NT2/D1 (cell line): ENCODE data around the gene CDKN2AIPNL.

Experiments used
- DNase-seq: peaks from one replicate; pipeline ENCODE4 v3.0.0-alpha.2; 2011; ENCODE audit warnings: low read depth, low spot score
- H3K27me3 ChIP-seq: 2 replicates; pipeline ENCODE4 v1.6.0; 2011; ENCODE audit warnings: mild to moderate bottlenecking; ENCODE audit not compliant: insufficient read length, insufficient read depth
- H3K36me3 ChIP-seq: 2 replicates; pipeline ENCODE4 v1.6.1; 2011; ENCODE audit warnings: mild to moderate bottlenecking, low read length, mixed read lengths; ENCODE audit not compliant: insufficient read depth, insufficient read length
- H3K4me1 ChIP-seq: 2 replicates; pipeline ENCODE4 v1.5.1; 2011; ENCODE audit not compliant: insufficient read depth, insufficient read length
- H3K4me3 ChIP-seq: 2 replicates; pipeline ENCODE4 v1.5.1; 2011; ENCODE audit warnings: low read depth; ENCODE audit not compliant: insufficient read length
- H3K9ac ChIP-seq: 2 replicates; pipeline ENCODE4 v1.6.0; 2011; ENCODE audit warnings: low read depth; ENCODE audit not compliant: insufficient read length
- H3K9me3 ChIP-seq: 2 replicates; pipeline ENCODE4 v1.5.1; 2011; ENCODE audit warnings: mild to moderate bottlenecking, low read length; ENCODE audit not compliant: insufficient read depth
- SUZ12 ChIP-seq: IDR thresholded peaks from 2 replicates; pipeline ENCODE4 v1.6.1; 2011; ENCODE audit not compliant: insufficient read length, insufficient read depth; ENCODE audit errors: extremely low read depth
- YY1 ChIP-seq: IDR thresholded peaks from 2 replicates; pipeline ENCODE4 v1.6.1; 2011; ENCODE audit not compliant: insufficient read length, insufficient read depth
- ZNF274 ChIP-seq: IDR thresholded peaks from 2 replicates; pipeline ENCODE4 v1.6.1; 2011; ENCODE audit warnings: mild to moderate bottlenecking, low read depth, low read length

The CDKN2AIPNL gene

DNA sequence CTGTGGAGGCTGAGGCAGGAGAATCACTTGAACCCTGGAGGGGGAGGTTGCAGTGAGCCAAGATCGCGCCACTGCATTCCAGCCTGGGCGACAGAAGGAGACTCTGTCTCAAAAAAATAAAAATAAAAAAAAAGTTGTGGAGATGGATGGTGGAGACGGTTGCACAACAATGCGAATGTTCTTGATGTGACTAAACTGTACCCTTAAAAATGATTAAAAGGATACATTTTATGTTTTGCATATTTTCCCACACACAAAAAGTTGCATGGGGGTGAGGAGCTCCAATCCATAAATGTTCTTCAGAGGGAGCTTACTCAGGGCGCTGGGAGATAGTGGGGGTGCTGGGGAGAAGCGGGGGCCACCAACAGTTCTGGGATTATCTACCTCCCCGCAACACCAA, 43.8 kb upstream of the CDKN2AIPNL start:
- no peaks in the 10 kb centered on the region for H3K9me3 ChIP-seq
- H3K4me3 ChIP-seq = no peak overlapping the region
- H3K4me1 ChIP-seq = peaks cover under 1% of the 10 kb centered on the region
- no peaks in the 10 kb centered on the region for H3K36me3 ChIP-seq
- no peak overlapping the region for H3K9ac ChIP-seq
- no peak for TF ChIP-seq ZNF274
- TF ChIP-seq SUZ12 = no peak
- no peak for DNase-seq
- H3K27me3 ChIP-seq = no peaks in the 10 kb centered on the region

- no peaks in the 10 kb centered on the region for H3K9me3 ChIP-seq
- H3K27me3 ChIP-seq = no peaks in the 10 kb centered on the region
- no peak overlapping the region for H3K4me3 ChIP-seq
- H3K4me1 ChIP-seq = no peaks in the 10 kb centered on the region
- H3K36me3 ChIP-seq = no peaks in the 10 kb centered on the region
- no peak for DNase-seq
- no peak for TF ChIP-seq ZNF274
- TF ChIP-seq SUZ12 = no peak
- no peak for TF ChIP-seq YY1
- no peak overlapping the region for H3K9ac ChIP-seq
These were observed 41.3 kb upstream of the CDKN2AIPNL start for GRCh38 chr5:134453016-134453415.

GRCh38 chr5:134451936-134452505, 40.3 kb upstream of the CDKN2AIPNL start:
- H3K27me3 ChIP-seq = no peaks in the 10 kb centered on the region
- H3K9ac ChIP-seq = no peak overlapping the region
- DNase-seq = no peak
- no peaks in the 10 kb centered on the region for H3K4me1 ChIP-seq
- H3K9me3 ChIP-seq = no peaks in the 10 kb centered on the region
- TF ChIP-seq YY1 (no peak), ZNF274 (no peak), SUZ12 (no peak)
- no peaks in the 10 kb centered on the region for H3K36me3 ChIP-seq
- H3K4me3 ChIP-seq = no peak overlapping the region

GRCh38 chr5:134451225-134451935, 39.7 kb upstream of the CDKN2AIPNL start:
- H3K4me1 ChIP-seq = no peaks in the 10 kb centered on the region
- no peak overlapping the region for H3K4me3 ChIP-seq
- no peaks in the 10 kb centered on the region for H3K27me3 ChIP-seq
- no peak for DNase-seq
- H3K9me3 ChIP-seq = no peaks in the 10 kb centered on the region
- no peaks in the 10 kb centered on the region for H3K36me3 ChIP-seq
- TF ChIP-seq YY1 (no peak), ZNF274 (no peak), SUZ12 (no peak)
- no peak overlapping the region for H3K9ac ChIP-seq

DNA sequence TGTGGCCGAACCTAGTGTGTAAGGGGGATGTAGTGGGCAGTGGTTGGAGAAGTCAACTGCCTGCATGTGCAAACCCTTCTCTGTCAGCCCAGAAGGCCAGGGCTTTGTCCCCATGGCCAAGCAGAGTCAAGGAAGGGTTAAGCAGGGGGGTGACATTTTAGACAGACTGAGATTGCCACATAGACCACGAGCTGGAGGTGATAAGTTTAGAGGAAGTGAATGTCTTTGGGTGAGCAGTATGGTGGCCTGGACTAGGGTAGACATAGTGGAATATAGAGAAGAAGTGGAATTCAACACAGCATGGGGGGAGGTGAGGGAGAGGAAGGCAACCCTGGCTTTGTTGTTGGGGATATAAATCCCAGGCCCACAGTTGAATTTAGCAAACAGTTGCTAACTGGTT, 38.7 kb upstream of the CDKN2AIPNL start:
- TF ChIP-seq ZNF274 (no peak), SUZ12 (no peak), YY1 (no peak)
- H3K36me3 ChIP-seq = no peaks in the 10 kb centered on the region
- no peaks in the 10 kb centered on the region for H3K27me3 ChIP-seq
- no peaks in the 10 kb centered on the region for H3K4me1 ChIP-seq
- no peaks in the 10 kb centered on the region for H3K9me3 ChIP-seq
- DNase-seq = no peak
- no peak overlapping the region for H3K4me3 ChIP-seq
- H3K9ac ChIP-seq = no peak overlapping the region

DNA sequence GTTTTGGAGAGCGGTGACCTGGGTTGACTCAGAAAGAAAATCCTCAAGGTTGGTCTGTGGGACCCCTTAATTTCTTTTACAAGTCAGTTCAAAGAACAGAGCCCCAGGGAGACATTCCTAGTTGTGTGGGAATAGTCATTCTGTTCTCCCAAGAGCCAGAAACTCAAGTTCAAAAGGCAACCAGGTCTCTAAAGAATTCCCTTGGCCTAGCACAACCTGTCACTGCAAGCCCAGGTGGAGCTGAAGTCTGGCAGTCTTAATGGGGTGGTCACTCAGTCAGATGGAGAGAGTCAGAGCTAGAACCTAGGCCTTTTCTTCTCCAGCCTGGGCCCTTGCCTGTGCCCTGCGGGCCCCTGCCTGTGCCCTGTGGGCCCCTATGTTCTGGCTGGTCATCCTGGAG, 37.5 kb upstream of the CDKN2AIPNL start:
- TF ChIP-seq YY1 (no peak), ZNF274 (no peak), SUZ12 (no peak)
- Histone ChIP-seq H3K27me3 (no peaks in the 10 kb centered on the region), H3K9ac (no peak overlapping the region), H3K4me1 (no peaks in the 10 kb centered on the region), H3K4me3 (no peak overlapping the region), H3K36me3 (no peaks in the 10 kb centered on the region), H3K9me3 (no peaks in the 10 kb centered on the region)
- DNase-seq = no peak

DNA sequence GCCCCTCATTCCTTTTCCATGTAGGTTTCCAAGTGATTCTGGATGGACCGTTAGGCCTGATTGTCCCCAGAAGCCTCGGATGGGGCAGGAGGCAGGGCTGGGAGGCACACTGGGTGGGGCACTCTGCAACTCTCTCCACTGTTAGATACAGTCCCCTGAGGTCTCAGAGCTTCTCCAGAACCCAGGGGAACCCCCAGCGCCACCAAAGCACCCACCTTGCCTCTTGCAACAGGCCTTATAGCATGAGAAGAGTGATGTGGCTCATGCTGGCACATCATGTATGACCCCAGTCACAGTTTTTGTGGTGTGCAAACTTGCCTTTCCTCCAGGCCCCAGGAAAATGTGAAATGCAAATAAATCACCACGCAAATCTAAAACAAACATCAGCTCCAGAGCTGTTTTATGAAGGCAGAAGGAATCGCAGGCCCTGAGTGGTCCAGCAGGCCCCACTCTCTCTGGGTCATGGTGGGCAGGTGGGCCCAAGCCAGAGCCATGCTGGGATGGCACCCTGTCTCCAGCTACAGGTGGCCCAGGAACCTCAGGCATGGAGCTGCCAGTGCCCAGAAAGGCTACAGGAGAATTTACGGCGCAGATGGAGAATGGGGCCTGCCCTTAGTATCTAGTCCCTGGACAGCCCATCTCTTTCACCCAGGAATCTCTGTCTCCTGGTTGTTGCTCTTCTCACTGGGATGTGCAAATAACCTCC, 36.3 kb upstream of the CDKN2AIPNL start:
- DNase-seq = no peak
- no peak for TF ChIP-seq SUZ12
- TF ChIP-seq YY1 = no peak
- no peak for TF ChIP-seq ZNF274
- no peaks in the 10 kb centered on the region for H3K27me3 ChIP-seq
- no peaks in the 10 kb centered on the region for H3K4me1 ChIP-seq
- H3K9ac ChIP-seq = no peak overlapping the region
- H3K36me3 ChIP-seq = no peaks in the 10 kb centered on the region
- no peak overlapping the region for H3K4me3 ChIP-seq
- H3K9me3 ChIP-seq = no peaks in the 10 kb centered on the region

DNA sequence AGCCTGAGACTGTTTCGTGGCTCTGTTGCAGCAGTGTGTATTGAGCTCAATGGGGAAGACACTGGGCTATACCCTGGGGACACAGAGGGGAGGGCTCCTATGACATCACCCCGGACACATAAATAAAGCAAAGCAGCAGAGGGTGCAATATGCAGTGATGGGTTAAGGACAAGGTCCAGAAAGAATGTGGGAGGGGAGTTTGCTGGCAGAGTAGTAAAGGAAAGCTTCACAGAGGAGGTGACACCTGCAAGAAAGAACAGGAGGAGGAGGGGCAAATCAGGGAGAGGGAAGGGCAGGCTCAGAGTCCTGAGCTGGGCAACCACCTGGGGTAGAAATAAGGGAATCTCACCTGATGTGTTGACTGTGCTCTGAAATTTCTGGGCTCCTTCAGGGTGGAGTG, 35.3 kb upstream of the CDKN2AIPNL start:
- Histone ChIP-seq H3K4me3 (no peak overlapping the region), H3K9me3 (no peaks in the 10 kb centered on the region), H3K4me1 (no peaks in the 10 kb centered on the region), H3K9ac (no peak overlapping the region), H3K36me3 (no peaks in the 10 kb centered on the region), H3K27me3 (no peaks in the 10 kb centered on the region)
- TF ChIP-seq ZNF274 = no peak
- TF ChIP-seq SUZ12 = no peak
- no peak for TF ChIP-seq YY1
- no peak for DNase-seq
